IMR-90 (cell line): Measurements from ENCODE around the gene TMEM107. TPM values are rescaled to one million over a fixed set of nuclear protein-coding genes. Genes with fewer than 3 reads are reported as not detected.
A peak's percentile ranks its signal among the peaks of the same experiment; 100 is the strongest.

Experiments
- ATAC-seq: fragments of 200-7000 bp; cut with Tn5 transposase; 2 replicates; pipeline ENCODE4 v1.9.1; 2020; ENCODE audit warnings: low read depth, mild to moderate bottlenecking, moderate library complexity
- BruUV-seq: library from RNA; stranded (reverse); fragments of 400-500 nt; replicated peaks from 2 replicates; lab custom pipeline; 2021; lab: Mats Ljungman, UMichigan
- CTCF ChIA-PET: fragments of 300-600 bp; formaldehyde crosslinking; extraction: SDS; loops from one replicate; lab custom pipeline; 2021; ENCODE audit warnings: antibody characterized with exemption; lab: Yijun Ruan, JAX
- POLR2A ChIA-PET: fragments of 300-600 bp; sonication (Branson Sonifier 250); formaldehyde crosslinking; loops from one replicate; lab custom pipeline; 2022; ENCODE audit warnings: antibody characterized with exemption; ENCODE audit not compliant: unreplicated experiment; lab: Charles Lee
- DNase-seq: peaks from one replicate; pipeline ENCODE4 v3.0.0; 2013
- H2AFZ ChIP-seq: replicated peaks from 2 replicates; pipeline ENCODE3; 2013; ENCODE audit warnings: low read length, mild to moderate bottlenecking; ENCODE audit not compliant: poor library complexity
- H2AK5ac ChIP-seq: 2 replicates; pipeline ENCODE4 v1.6.1; 2013; ENCODE audit warnings: low read depth, low read length, inconsistent platforms
- H2AK9ac ChIP-seq: replicated peaks from 2 replicates; pipeline ENCODE3; 2013; ENCODE audit warnings: mild to moderate bottlenecking, low read depth, low read length, moderate library complexity; ENCODE audit not compliant: poor library complexity
- H2BK120ac ChIP-seq: 2 replicates; pipeline ENCODE4 v1.6.1; 2013; ENCODE audit warnings: low read depth, low read length, inconsistent platforms
- H2BK15ac ChIP-seq: 3 replicates; pipeline ENCODE4 v1.6.1; 2013; ENCODE audit warnings: low read depth, low read length, inconsistent platforms
- H2BK20ac ChIP-seq: 2 replicates; pipeline ENCODE4 v1.6.1; 2013; ENCODE audit warnings: low read depth, mild to moderate bottlenecking, inconsistent platforms, low read length, moderate library complexity
- H2BK5ac ChIP-seq: 2 replicates; pipeline ENCODE4 v1.6.1; 2013; ENCODE audit warnings: mild to moderate bottlenecking, low read depth, low read length, inconsistent platforms; ENCODE audit not compliant: poor library complexity, severe bottlenecking
- H3K14ac ChIP-seq: replicated peaks from 2 replicates; pipeline ENCODE4 v1.6.1; 2013; ENCODE audit warnings: low read depth, low read length, inconsistent platforms
- H3K18ac ChIP-seq: 2 replicates; pipeline ENCODE4 v1.6.1; 2013; ENCODE audit warnings: low read depth, low read length, control low read depth
- H3K23ac ChIP-seq: 2 replicates; pipeline ENCODE4 v1.6.1; 2013; ENCODE audit warnings: low read depth, low read length, inconsistent platforms
- H3K27ac ChIP-seq: 2 replicates; pipeline ENCODE4 v1.5.1; 2013; ENCODE audit warnings: mild to moderate bottlenecking, control low read depth, low read length; ENCODE audit not compliant: insufficient read depth
- H3K27me3 ChIP-seq: 2 replicates; pipeline ENCODE4 v1.6.1; 2013; ENCODE audit warnings: low read length; ENCODE audit not compliant: control insufficient read depth, insufficient read depth
- H3K36me3 ChIP-seq: 2 replicates; pipeline ENCODE4 v1.6.1; 2013; ENCODE audit warnings: low read length, mixed read lengths; ENCODE audit not compliant: control insufficient read depth, insufficient read depth
- H3K4ac ChIP-seq: 2 replicates; pipeline ENCODE4 v1.6.1; 2013; ENCODE audit warnings: low read depth, low read length, inconsistent platforms
- H3K4me1 ChIP-seq: 2 replicates; pipeline ENCODE4 v1.6.1; 2013; ENCODE audit warnings: low read length, mixed read lengths; ENCODE audit not compliant: control insufficient read depth, insufficient read depth
- H3K4me2 ChIP-seq: 2 replicates; pipeline ENCODE4 v1.6.1; 2013; ENCODE audit warnings: low read depth, mild to moderate bottlenecking, control low read depth, low read length, moderate library complexity
- H3K4me3 ChIP-seq: 2 replicates; pipeline ENCODE4 v1.5.1; 2013; ENCODE audit warnings: low read depth, mild to moderate bottlenecking, control low read depth, low read length, moderate library complexity; ENCODE audit not compliant: insufficient read depth
- H3K56ac ChIP-seq: 2 replicates; pipeline ENCODE4 v1.6.1; 2013; ENCODE audit warnings: low read length, inconsistent platforms; ENCODE audit not compliant: insufficient read depth; ENCODE audit errors: extremely low read depth
- H3K79me1 ChIP-seq, 2 experiments: 2 replicates each; pipeline ENCODE4 v1.6.1; 2013; ENCODE audit warnings: low read length in 2 of 2, inconsistent platforms in 1 of 2, low read depth in 1 of 2
- H3K9ac ChIP-seq: 2 replicates; pipeline ENCODE4 v1.6.1; 2013; ENCODE audit warnings: low read depth, low read length, control low read depth
- H3K9me1 ChIP-seq: 2 replicates; pipeline ENCODE4 v1.6.1; 2013; ENCODE audit warnings: low read length, inconsistent platforms; ENCODE audit not compliant: insufficient read depth
- H3K9me3 ChIP-seq: 2 replicates; pipeline ENCODE4 v1.6.1; 2013; ENCODE audit warnings: low read length; ENCODE audit not compliant: control insufficient read depth, insufficient read depth
- H4K20me1 ChIP-seq: 2 replicates; pipeline ENCODE4 v1.6.1; 2013; ENCODE audit warnings: low read length, inconsistent platforms; ENCODE audit not compliant: insufficient read depth
- H4K5ac ChIP-seq: 2 replicates; pipeline ENCODE4 v1.6.1; 2013; ENCODE audit warnings: mild to moderate bottlenecking, low read depth, low read length, control low read depth
- H4K8ac ChIP-seq, 2 experiments: 2 replicates each; pipeline ENCODE4 v1.6.1; 2013; ENCODE audit warnings: low read depth in 2 of 2, low read length in 2 of 2, control low read depth in 1 of 2, inconsistent platforms in 1 of 2
- H4K91ac ChIP-seq: 2 replicates; pipeline ENCODE4 v1.6.1; 2013; ENCODE audit warnings: low read depth, low read length, inconsistent platforms; ENCODE audit not compliant: insufficient read depth
- POLR2A ChIP-seq: IDR thresholded peaks from 2 replicates; pipeline ENCODE4 v1.6.1; 2012; ENCODE audit warnings: mild to moderate bottlenecking, low read depth, low read length
- WGBS, 2 experiments: methylation state at CpG; one replicate each; pipeline versions ENCODE4 v1.1.5 to v1.1.7; 2013; ENCODE audit warnings: missing lambda C conversion rate in 2 of 2; ENCODE audit not compliant: insufficient read length in 1 of 2; ENCODE audit errors: extremely low coverage in 2 of 2; 5-methylcytosine and 5-hydroxymethylcytosine counted together
- dilution Hi-C: fragments of 300-500 bp; cut with HindIII; formaldehyde crosslinking; loops from one replicate; pipeline ENCODE4 v1.14.3; 2018; ENCODE audit warnings: low sequenced_read_pairs; ENCODE audit not compliant: unreplicated experiment
- in situ Hi-C: fragments of 300-500 bp; cut with MboI; formaldehyde crosslinking; loops from 3 replicates; pipeline ENCODE4 v1.14.3; 2019; ENCODE audit warnings: low sequenced_read_pairs, inconsistent platforms, mixed read lengths
- intact Hi-C: fragments of 100-400 bp; cut with micrococcal nuclease; formaldehyde crosslinking; loops from 2 replicates; pipeline ENCODE4 v1.10.0; 2022
- polyA plus RNA-seq, 3 experiments: library from polyadenylated mRNA; depleted of rRNA; stranded (reverse); fragments of >200 nt; gene quantifications; 2 replicates each; pipeline ENCODE4 v1.2.3, GENCODE V29; 2012; ENCODE audit warnings: low replicate concordance in 1 of 3
- total RNA-seq: library from RNA; depleted of rRNA; stranded (reverse); fragments of >200 nt; gene quantifications from 2 replicates; pipeline ENCODE4 v1.2.3, GENCODE V29; 2012
- TF ChIP-seq, protein P1 (sequence below): conservative IDR thresholded peaks from 2 replicates; pipeline ENCODE4 v1.5.1; 2012; ENCODE audit warnings: mild to moderate bottlenecking, low read depth, low read length, improper control_type of control experiment
- TF ChIP-seq, protein P2 (sequence below): fragments of 150-350 bp; IDR thresholded peaks from 2 replicates; pipeline ENCODE4 v1.6.1; 2016; ENCODE audit warnings: low read depth, mild to moderate bottlenecking, low read length, moderate library complexity, borderline replicate concordance

Gene TMEM107
- total and polyA plus RNA-seq, 2 of the 4 experiments (the other 2 are of a cell fraction), result 12.9 to 14.3 TPM

DNA sequence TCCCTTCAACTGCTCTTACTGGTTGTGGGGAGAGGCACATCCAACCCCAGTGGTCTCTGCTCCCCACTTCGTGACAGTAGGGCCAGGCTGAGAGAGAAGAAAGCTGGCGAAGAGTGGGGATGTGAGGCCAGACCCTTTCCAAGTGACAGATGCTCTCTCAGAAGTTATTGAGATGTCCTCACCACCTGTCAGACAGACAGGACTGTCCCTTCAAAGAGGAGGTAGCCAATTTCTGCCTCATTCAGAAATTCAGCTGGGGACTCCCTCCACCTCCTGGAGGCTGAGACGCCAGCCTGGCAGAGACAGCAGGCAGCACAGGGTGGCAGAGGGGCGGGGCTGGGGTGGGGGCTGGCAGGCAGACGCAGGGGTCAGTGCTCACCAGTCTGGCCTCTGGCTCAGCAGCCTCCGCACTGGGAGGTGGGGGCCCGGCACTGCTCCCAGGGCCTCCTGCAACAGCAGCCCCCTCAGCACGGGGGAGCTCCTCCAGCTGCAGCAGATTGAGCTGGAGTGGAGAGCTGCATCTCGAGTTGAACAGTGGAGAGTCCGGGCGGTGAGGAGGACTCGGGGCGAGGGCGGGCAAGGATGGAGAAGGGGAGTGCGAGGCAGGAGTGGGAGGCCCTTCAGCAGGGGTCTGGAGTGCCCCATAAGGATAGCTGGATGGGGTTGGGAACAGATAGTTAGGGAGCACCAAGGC, 33.1 kb downstream of the TMEM107 start:
- Histone ChIP-seq H3K27me3 (no peaks in the 10 kb centered on the region), H2AK5ac (no peak overlapping the region), H3K4ac (no peak overlapping the region), H3K4me3 (no peak overlapping the region), H4K91ac (no peak overlapping the region), H4K5ac (no peak overlapping the region), H3K23ac (no peak overlapping the region), H3K4me2 (no peak overlapping the region), H4K8ac (no peak overlapping the region), H3K9me1 (peaks cover 6% of the 10 kb centered on the region; the same call in 1 of the 2 replicates), H3K9me3 (no peaks in the 10 kb centered on the region), H3K27ac (no peak overlapping the region), H2BK5ac (no peak overlapping the region), H2BK120ac (no peak overlapping the region), H3K9ac (no peak overlapping the region), H2AK9ac (no peak overlapping the region), H2BK15ac (no peak overlapping the region), H3K14ac (no peak overlapping the region), H3K56ac (no peak overlapping the region), H2BK20ac (no peak overlapping the region), H2AFZ (no peak overlapping the region), H3K4me1 (no peaks in the 10 kb centered on the region), H3K36me3 (peaks cover 51% of the 10 kb centered on the region), H3K18ac (no peak overlapping the region), H3K79me1 (no peaks in the 10 kb centered on the region), H4K20me1 (peaks cover 8% of the 10 kb centered on the region)
- POLR2A ChIA-PET, result no interaction called here
- intact Hi-C loops, result no loop called here
- no TSS peak for BruUV-seq
- 92% methylated on average over 2 of the region's 15 CpGs; no CpG with 5 or more reads in 1 of the 2 experiments for WGBS, 2 experiments
- ATAC-seq, result no peak
- dilution Hi-C loops, result no loop called here
- TF ChIP-seq, protein P1, sequence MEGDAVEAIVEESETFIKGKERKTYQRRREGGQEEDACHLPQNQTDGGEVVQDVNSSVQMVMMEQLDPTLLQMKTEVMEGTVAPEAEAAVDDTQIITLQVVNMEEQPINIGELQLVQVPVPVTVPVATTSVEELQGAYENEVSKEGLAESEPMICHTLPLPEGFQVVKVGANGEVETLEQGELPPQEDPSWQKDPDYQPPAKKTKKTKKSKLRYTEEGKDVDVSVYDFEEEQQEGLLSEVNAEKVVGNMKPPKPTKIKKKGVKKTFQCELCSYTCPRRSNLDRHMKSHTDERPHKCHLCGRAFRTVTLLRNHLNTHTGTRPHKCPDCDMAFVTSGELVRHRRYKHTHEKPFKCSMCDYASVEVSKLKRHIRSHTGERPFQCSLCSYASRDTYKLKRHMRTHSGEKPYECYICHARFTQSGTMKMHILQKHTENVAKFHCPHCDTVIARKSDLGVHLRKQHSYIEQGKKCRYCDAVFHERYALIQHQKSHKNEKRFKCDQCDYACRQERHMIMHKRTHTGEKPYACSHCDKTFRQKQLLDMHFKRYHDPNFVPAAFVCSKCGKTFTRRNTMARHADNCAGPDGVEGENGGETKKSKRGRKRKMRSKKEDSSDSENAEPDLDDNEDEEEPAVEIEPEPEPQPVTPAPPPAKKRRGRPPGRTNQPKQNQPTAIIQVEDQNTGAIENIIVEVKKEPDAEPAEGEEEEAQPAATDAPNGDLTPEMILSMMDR, result no peak
- TF ChIP-seq, protein P2, sequence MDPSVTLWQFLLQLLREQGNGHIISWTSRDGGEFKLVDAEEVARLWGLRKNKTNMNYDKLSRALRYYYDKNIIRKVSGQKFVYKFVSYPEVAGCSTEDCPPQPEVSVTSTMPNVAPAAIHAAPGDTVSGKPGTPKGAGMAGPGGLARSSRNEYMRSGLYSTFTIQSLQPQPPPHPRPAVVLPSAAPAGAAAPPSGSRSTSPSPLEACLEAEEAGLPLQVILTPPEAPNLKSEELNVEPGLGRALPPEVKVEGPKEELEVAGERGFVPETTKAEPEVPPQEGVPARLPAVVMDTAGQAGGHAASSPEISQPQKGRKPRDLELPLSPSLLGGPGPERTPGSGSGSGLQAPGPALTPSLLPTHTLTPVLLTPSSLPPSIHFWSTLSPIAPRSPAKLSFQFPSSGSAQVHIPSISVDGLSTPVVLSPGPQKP, result no peak
- TF ChIP-seq POLR2A, result peak; percentile 58
- in situ Hi-C loops, result no loop called here
- DNase-seq, result no peak
- CTCF ChIA-PET, result no interaction called here
